HCT116 (cell line): ENCODE results near the gene S100A1. TPM values are rescaled to one million over a fixed set of nuclear protein-coding genes. Genes with fewer than 3 reads are reported as not detected.

Experiments used
- ATAC-seq: fragments of 200-7000 bp; cut with Tn5 transposase; 2 replicates; pipeline ENCODE4 v1.9.1; 2020; ENCODE audit warnings: mild to moderate bottlenecking, moderate library complexity
- BruUV-seq: library from RNA; stranded (reverse); fragments of 400-500 nt; replicated peaks from 2 replicates; lab custom pipeline; 2021; lab: Mats Ljungman, UMichigan
- CTCF ChIA-PET: fragments of 300-600 bp; sonication (Branson Sonifier 250); formaldehyde crosslinking; loops from one replicate; lab custom pipeline; 2021; ENCODE audit warnings: antibody characterized with exemption; lab: Charles Lee
- POLR2A ChIA-PET: fragments of 300-600, 350-600 bp; sonication (Branson Sonifier 250); formaldehyde crosslinking; loops from one replicate; lab custom pipeline; 2021; ENCODE audit warnings: antibody characterized with exemption; lab: Charles Lee
- RAD21 ChIA-PET, 2 experiments: fragments of 300-600 bp; sonication (Branson Sonifier 250); formaldehyde crosslinking; loops; one replicate each; lab custom pipeline; 2023; ENCODE audit warnings: low total read pairs in 2 of 2; ENCODE audit not compliant: uncharacterized antibody in 2 of 2, unreplicated experiment in 2 of 2, low non-redundant PET in 1 of 2; lab: Charles Lee
- DNase-seq: peaks from one replicate; pipeline ENCODE4 v3.0.0-alpha.2; 2010; ENCODE audit warnings: low read depth, low spot score
- H2AFZ ChIP-seq: fragments of 200-600 bp; shearing (Covaris generic), sonication (generic); 2 replicates; pipeline ENCODE4 v1.6.1; 2017; ENCODE audit warnings: low read depth, mixed run types, mixed read lengths, antibody characterized with exemption, low read length; ENCODE audit not compliant: poor library complexity, severe bottlenecking
- H3K27ac ChIP-seq: 2 replicates; pipeline ENCODE4 v1.5.1; 2012; ENCODE audit warnings: low read depth, low read length
- H3K27me3 ChIP-seq: fragments of 200-600 bp; sonication (generic); 2 replicates; pipeline ENCODE4 v1.6.1; 2016; ENCODE audit warnings: mixed run types, low read length, mixed read lengths; ENCODE audit not compliant: insufficient read depth
- H3K36me3 ChIP-seq, 2 experiments: fragments of 200-500 bp in 1 of 2; fragments of 200-600 bp in 1 of 2; sonication (Bioruptor generic) in 1 of 2; sonication (generic) in 1 of 2; 2 replicates each; pipeline versions ENCODE4 v1.5.1 to v1.6.1; 2014 to 2016; ENCODE audit warnings: low read length in 2 of 2, inconsistent platforms in 1 of 2, mixed read lengths in 1 of 2, mixed run types in 1 of 2; ENCODE audit not compliant: insufficient read depth in 2 of 2, control insufficient read depth in 1 of 2
- H3K4me1 ChIP-seq, 2 experiments: fragments of 200-600 bp in 1 of 2; sonication (generic) in 1 of 2; 2 replicates each; pipeline versions ENCODE4 v1.5.1 to v1.6.1; 2012 to 2017; ENCODE audit warnings: low read length in 2 of 2, inconsistent platforms in 1 of 2, mild to moderate bottlenecking in 1 of 2, mixed read lengths in 1 of 2, mixed run types in 1 of 2, moderate library complexity in 1 of 2; ENCODE audit not compliant: insufficient read depth in 2 of 2, control insufficient read depth in 1 of 2
- H3K4me2 ChIP-seq: fragments of 200-600 bp; sonication (generic); 2 replicates; pipeline ENCODE4 v1.6.1; 2017; ENCODE audit warnings: mixed run types, low read length, mixed read lengths
- H3K4me3 ChIP-seq, 2 experiments: fragments of 200-600 bp in 1 of 2; sonication (generic) in 1 of 2; replicated peaks in 1 of 2; 2 replicates each; pipeline ENCODE4 v1.5.1; 2011 to 2016; ENCODE audit warnings: low read length in 2 of 2, control low read depth in 1 of 2, low read depth in 1 of 2, mild to moderate bottlenecking in 1 of 2, mixed read lengths in 1 of 2, mixed run types in 1 of 2
- H3K79me2 ChIP-seq: fragments of 200-600 bp; sonication (generic); 2 replicates; pipeline ENCODE4 v1.6.1; 2017; ENCODE audit warnings: mild to moderate bottlenecking, mixed run types, low read length, moderate library complexity, mixed read lengths; ENCODE audit not compliant: insufficient read depth
- H3K9ac ChIP-seq: fragments of 200-600 bp; sonication (generic); 2 replicates; pipeline ENCODE4 v1.6.1; 2016; ENCODE audit warnings: low read length, mixed read lengths
- H3K9me2 ChIP-seq: fragments of 200-600 bp; sonication (generic), shearing (Covaris generic); 2 replicates; pipeline ENCODE4 v1.6.1; 2017; ENCODE audit warnings: mixed run types, mild to moderate bottlenecking, moderate library complexity; ENCODE audit not compliant: insufficient read depth
- H3K9me3 ChIP-seq, 2 experiments: fragments of 200-500 bp in 1 of 2; fragments of 200-600 bp in 1 of 2; sonication (Bioruptor generic) in 1 of 2; sonication (generic) in 1 of 2; 2 replicates each; pipeline ENCODE4 v1.6.1; 2014 to 2017; ENCODE audit warnings: low read length in 2 of 2, mixed read lengths in 2 of 2, inconsistent platforms in 1 of 2, low read depth in 1 of 2, mild to moderate bottlenecking in 1 of 2, mixed run types in 1 of 2, moderate library complexity in 1 of 2; ENCODE audit not compliant: control insufficient read depth in 1 of 2, insufficient read depth in 1 of 2
- H4K20me1 ChIP-seq: fragments of 200-600 bp; sonication (generic), shearing (Covaris generic); 2 replicates; pipeline ENCODE4 v1.6.1; 2017; ENCODE audit warnings: mixed run types, mild to moderate bottlenecking, moderate library complexity; ENCODE audit not compliant: insufficient read depth
- ELF1 ChIP-seq: IDR thresholded peaks from 2 replicates; pipeline ENCODE4 v1.6.1; 2012; ENCODE audit warnings: low read depth, borderline replicate concordance
- JUND ChIP-seq: IDR thresholded peaks from 2 replicates; pipeline ENCODE4 v1.6.1; 2012
- YY1 ChIP-seq: IDR thresholded peaks from 2 replicates; pipeline ENCODE4 v1.6.1; 2011; ENCODE audit warnings: low read length, low read depth, moderate library complexity, mild to moderate bottlenecking; ENCODE audit not compliant: insufficient replicate concordance; ENCODE audit errors: extremely low read depth
- ZBTB33 ChIP-seq: IDR thresholded peaks from 2 replicates; pipeline ENCODE4 v1.6.1; 2011; ENCODE audit warnings: mild to moderate bottlenecking, low read length, moderate library complexity; ENCODE audit not compliant: insufficient replicate concordance; ENCODE audit errors: extremely low read depth
- intact Hi-C: fragments of 100-400 bp; cut with micrococcal nuclease; formaldehyde crosslinking; loops from 2 replicates; pipeline ENCODE4 v1.10.0; 2022
- total RNA-seq: library from RNA; stranded (reverse); gene quantifications from one replicate; pipeline ENCODE4 v1.2.1, GENCODE V29; 2021; ENCODE audit not compliant: unreplicated experiment
- TF ChIP-seq, protein P1 (sequence below): IDR thresholded peaks from 2 replicates; pipeline ENCODE4 v1.6.1; 2012

The S100A1 gene
- total RNA-seq, 1 experiment from 2014 or later: 0.30 TPM

- TF ChIP-seq, protein P1, sequence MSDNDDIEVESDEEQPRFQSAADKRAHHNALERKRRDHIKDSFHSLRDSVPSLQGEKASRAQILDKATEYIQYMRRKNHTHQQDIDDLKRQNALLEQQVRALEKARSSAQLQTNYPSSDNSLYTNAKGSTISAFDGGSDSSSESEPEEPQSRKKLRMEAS: no peak
- TF ChIP-seq JUND (no peak), YY1 (no peak)
Observed at GRCh38 chr1:153642161-153642560, 13.9 kb downstream of the S100A1 start (continued).

GRCh38 chr1:153643100-153643499 lies 14.9 kb downstream of the S100A1 start:
- H3K9me3 ChIP-seq: no peaks in the 10 kb centered on the region
- no peaks in the 10 kb centered on the region for H3K27me3 ChIP-seq
- peaks cover 70 to 79% of the 10 kb centered on the region in 2 experiments for H3K36me3 ChIP-seq
- no peak overlapping the region for H3K9ac ChIP-seq
- peaks cover 6% of the 10 kb centered on the region; the same call in 1 of the 2 replicates for H4K20me1 ChIP-seq
- no peak overlapping the region for H3K4me2 ChIP-seq
- no peak for ATAC-seq
- intact Hi-C loops: no loop called here
- peaks cover 0 to 4% of the 10 kb centered on the region in 2 experiments; a peak in 1 of 4 replicates for H3K4me1 ChIP-seq
- no peak for DNase-seq
- H2AFZ ChIP-seq: no peak overlapping the region
- no peak overlapping the region for H3K4me3 ChIP-seq
- H3K9me2 ChIP-seq: no peaks in the 10 kb centered on the region
- RAD21 ChIA-PET: no interaction called here
- H3K79me2 ChIP-seq: peaks cover 70% of the 10 kb centered on the region
- H3K27ac ChIP-seq: no peak overlapping the region
- CTCF ChIA-PET: interaction anchor here (1.3 kb wide), 1 partner anchor 110 kb away, joined by 4 read pairs; no protein-coding TSS in a partner anchor
- POLR2A ChIA-PET: interaction anchor here (2.9 to 3.0 kb wide), 2 partner anchors 9 to 16 kb away, joined by 8 to 27 read pairs; partner anchors contain the start of genes CHTOP and S100A13
- BruUV-seq: no TSS peak
- TF ChIP-seq ZBTB33: no peak
- TF ChIP-seq ELF1: no peak
